Measurements from ENCODE around the gene OR2AK2.

- TF ChIP-seq MAX (IDR thresholded peaks at IDR 0.05; ENCODE audit: insufficient read depth, insufficient read length) (no peak), POLR2A (IDR thresholded peaks at IDR 0.05; ENCODE audit: low read depth, low read length) (no peak)
Observed at GRCh38 chr1:247935781-247936180, 29.3 kb upstream of the OR2AK2 start.

All from endothelial cell of umbilical vein (primary cell).